GM12891 (cell line): Measurements from ENCODE around the gene RBBP7.

Source experiments
- POLR2A ChIP-seq: IDR thresholded peaks from 2 replicates; pipeline ENCODE4 v1.6.1; 2011; ENCODE audit warnings: low read depth, low read length, control low read depth
- POLR2AphosphoS5 ChIP-seq: IDR thresholded peaks from 2 replicates; pipeline ENCODE4 v1.6.1; 2011; ENCODE audit warnings: low read depth, low read length, control low read depth
- POU2F2 ChIP-seq: IDR thresholded peaks from 2 replicates; pipeline ENCODE4 v1.6.1; 2011; ENCODE audit warnings: low read depth, mild to moderate bottlenecking, control low read depth, low read length, moderate library complexity
- TAF1 ChIP-seq: IDR thresholded peaks from 2 replicates; pipeline ENCODE4 v1.6.1; 2011; ENCODE audit warnings: low read depth, low read length, control low read depth

DNA sequence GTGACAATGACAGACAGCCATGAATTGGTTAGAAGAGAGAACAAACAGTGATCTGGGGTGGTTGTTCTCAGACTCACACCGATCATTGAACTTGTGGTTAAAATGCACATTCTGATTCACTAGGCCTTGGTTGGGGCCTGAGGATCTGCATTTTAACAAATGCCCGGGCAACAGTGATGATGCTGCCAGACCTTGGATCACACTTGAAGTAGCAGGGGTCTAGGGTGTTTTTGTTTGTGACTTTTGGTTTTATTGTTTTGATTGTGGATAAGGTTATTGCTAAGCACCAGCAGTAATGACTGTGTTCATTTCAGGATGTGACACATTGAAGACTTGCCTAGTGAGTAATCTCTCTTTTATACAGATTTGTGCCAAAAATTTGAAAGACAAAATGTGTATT, 47.4 kb downstream of the RBBP7 start:
- TF ChIP-seq POLR2A (no peak), POLR2AphosphoS5 (no peak), TAF1 (no peak), POU2F2 (no peak)
